SU-DHL-6 (cell line): ENCODE data around the gene SKIDA1.

Experiments
- H2AFZ ChIP-seq: fragments of 200-600 bp; sonication (generic); 2 replicates; pipeline ENCODE4 v1.6.1; 2014; ENCODE audit warnings: low read depth, mild to moderate bottlenecking, moderate library complexity, mixed read lengths, antibody characterized with exemption, low read length; ENCODE audit not compliant: severe bottlenecking
- H3F3A ChIP-seq: fragments of 200-600 bp; shearing (Covaris generic); 2 replicates; pipeline ENCODE4 v1.6.0; 2016; ENCODE audit warnings: antibody characterized with exemption, mild to moderate bottlenecking; ENCODE audit not compliant: insufficient read depth
- H3K27ac ChIP-seq: fragments of 200-600 bp; sonication (generic); 2 replicates; pipeline ENCODE4 v1.5.1; 2016; ENCODE audit warnings: low read depth, mild to moderate bottlenecking, low read length, moderate library complexity, mixed read lengths
- H3K27me3 ChIP-seq: fragments of 200-600 bp; sonication (generic), shearing (Covaris generic); 2 replicates; pipeline ENCODE4 v1.6.0; 2014; ENCODE audit warnings: mild to moderate bottlenecking, low read length
- H3K36me3 ChIP-seq: fragments of 200-600 bp; sonication (generic); 2 replicates; pipeline ENCODE4 v1.6.1; 2014; ENCODE audit warnings: mild to moderate bottlenecking, low read length, mixed read lengths
- H3K4me2 ChIP-seq: fragments of 300-600, 200-600 bp; shearing (Covaris generic), sonication (generic); 2 replicates; pipeline ENCODE4 v1.6.0; 2014; ENCODE audit warnings: low read length, low read depth, mild to moderate bottlenecking; ENCODE audit not compliant: poor library complexity, severe bottlenecking
- H3K4me3 ChIP-seq: fragments of 200-600 bp; sonication (generic); 2 replicates; pipeline ENCODE4 v1.5.1; 2014; ENCODE audit warnings: antibody characterized with exemption, low read length, mild to moderate bottlenecking, mixed read lengths; ENCODE audit not compliant: insufficient read depth, poor library complexity, severe bottlenecking
- H3K79me2 ChIP-seq: fragments of 200-600 bp; sonication (generic); 2 replicates; pipeline ENCODE4 v1.6.1; 2014; ENCODE audit warnings: mild to moderate bottlenecking, low read length, moderate library complexity; ENCODE audit not compliant: insufficient read depth
- H3K9ac ChIP-seq: fragments of 200-600 bp; sonication (generic); 2 replicates; pipeline ENCODE4 v1.7.0; 2014; ENCODE audit warnings: mild to moderate bottlenecking, low read length
- H3K9me2 ChIP-seq: fragments of 200-600 bp; sonication (generic); replicated peaks from 2 replicates; pipeline ENCODE4 v1.6.1; 2014; ENCODE audit warnings: low read length; ENCODE audit not compliant: insufficient read depth
- H3K9me3 ChIP-seq: fragments of 200-600 bp; sonication (generic); 2 replicates; pipeline ENCODE4 v1.6.1; 2014; ENCODE audit warnings: low read length, mixed read lengths; ENCODE audit not compliant: insufficient read depth
- H4K20me1 ChIP-seq: fragments of 200-600 bp; sonication (generic); 2 replicates; pipeline ENCODE4 v1.6.1; 2014; ENCODE audit warnings: low read depth, mild to moderate bottlenecking, antibody characterized with exemption, low read length, moderate library complexity, mixed read lengths
- CTCF ChIP-seq: fragments of 200-600 bp; sonication (generic); IDR thresholded peaks from one replicate; pipeline ENCODE4 v1.5.1; 2017; ENCODE audit warnings: antibody characterized with exemption, mild to moderate bottlenecking, low read length, moderate library complexity; ENCODE audit not compliant: insufficient read depth, poor library complexity, severe bottlenecking
- EZH2phosphoT487 ChIP-seq: fragments of 200-600 bp; sonication (generic), shearing (Covaris generic); conservative IDR thresholded peaks from 2 replicates; pipeline ENCODE4 v1.6.1; 2018; ENCODE audit warnings: mild to moderate bottlenecking, antibody characterized with exemption, low read length, moderate library complexity, mixed read lengths

The SKIDA1 gene

GRCh38 chr10:21514818-21515351 lies 10.6 kb downstream of the SKIDA1 start:
- Histone ChIP-seq H3K9me3 (no peaks in the 10 kb centered on the region), H4K20me1 (no peaks in the 10 kb centered on the region), H3K36me3 (no peaks in the 10 kb centered on the region), H3K9me2 (no peaks in the 10 kb centered on the region), H3K27me3 (no peaks in the 10 kb centered on the region), H3K79me2 (no peaks in the 10 kb centered on the region), H3K4me2 (no peak overlapping the region), H3K27ac (no peak overlapping the region), H3F3A (no peaks in the 10 kb centered on the region), H2AFZ (no peak overlapping the region), H3K9ac (no peak overlapping the region), H3K4me3 (no peak overlapping the region)
- TF ChIP-seq EZH2phosphoT487 (no peak), CTCF (no peak)

- H3K4me2 ChIP-seq = no peak overlapping the region
- H3K27ac ChIP-seq = no peak overlapping the region
- no peaks in the 10 kb centered on the region for H3K9me2 ChIP-seq
- H3K9me3 ChIP-seq = no peaks in the 10 kb centered on the region
- H2AFZ ChIP-seq = no peak overlapping the region
- no peak overlapping the region for H3K9ac ChIP-seq
- no peaks in the 10 kb centered on the region for H3K79me2 ChIP-seq
- no peak overlapping the region for H3K4me3 ChIP-seq
- no peaks in the 10 kb centered on the region for H3K36me3 ChIP-seq
- TF ChIP-seq EZH2phosphoT487 (no peak), CTCF (no peak)
- no peaks in the 10 kb centered on the region for H3K27me3 ChIP-seq
- no peaks in the 10 kb centered on the region for H4K20me1 ChIP-seq
- H3F3A ChIP-seq = no peaks in the 10 kb centered on the region
Observed at GRCh38 chr10:21514129-21514817, 11.2 kb downstream of the SKIDA1 start.

- H3K4me2 ChIP-seq = no peak overlapping the region
- TF ChIP-seq CTCF = no peak
- TF ChIP-seq EZH2phosphoT487 = no peak
- H3K27me3 ChIP-seq = no peaks in the 10 kb centered on the region
- no peaks in the 10 kb centered on the region for H3K36me3 ChIP-seq
- H3K9me2 ChIP-seq = no peaks in the 10 kb centered on the region
- no peak overlapping the region for H3K9ac ChIP-seq
- no peaks in the 10 kb centered on the region for H3K79me2 ChIP-seq
- no peak overlapping the region for H3K4me3 ChIP-seq
- no peak overlapping the region for H3K27ac ChIP-seq
- H3F3A ChIP-seq = no peaks in the 10 kb centered on the region
- no peaks in the 10 kb centered on the region for H3K9me3 ChIP-seq
- H4K20me1 ChIP-seq = no peaks in the 10 kb centered on the region
- H2AFZ ChIP-seq = no peak overlapping the region
Observed at GRCh38 chr10:21513405-21513788, 12.1 kb downstream of the SKIDA1 start.
